ENCODE measurements around the gene APOLD1.
"Not testable (repeated sequence)": the region's sequence is repeated elsewhere in the genome, so short reads cannot be mapped to it uniquely, and the experiment has no call there.

Gene APOLD1

GRCh38 chr12:12786706-12787601, 1.5 kb downstream of the APOLD1 start:
- DNase-seq: peak; percentile 30

- DNase-seq: no peak
Measured at GRCh38 chr12:12788131-12788530, 2.7 kb downstream of the APOLD1 start.

- peak; percentile 65 for DNase-seq
Measured at GRCh38 chr12:12788675-12789368, 3.4 kb downstream of the APOLD1 start.

- no peak for DNase-seq
Measured at GRCh38 chr12:12790956-12791355, 5.5 kb downstream of the APOLD1 start.

- DNase-seq: no peak
Measured at GRCh38 chr12:12791756-12792369, 6.4 kb downstream of the APOLD1 start.

GRCh38 chr12:12792421-12792820, 7.0 kb downstream of the APOLD1 start:
- DNase-seq: no peak

- DNase-seq: no peak
Measured at GRCh38 chr12:12794686-12795085, 9.2 kb downstream of the APOLD1 start.

GRCh38 chr12:12796171-12796570, 10.7 kb downstream of the APOLD1 start:
- no peak for DNase-seq

GRCh38 chr12:12796928-12797793, 11.7 kb downstream of the APOLD1 start:
- DNase-seq: no peak

- no peak for DNase-seq
Measured at GRCh38 chr12:12797794-12798152, 12.3 kb downstream of the APOLD1 start.

- DNase-seq: no peak
Measured at GRCh38 chr12:12798480-12798879, 13.0 kb downstream of the APOLD1 start.

GRCh38 chr12:12799163-12799920, 13.9 kb downstream of the APOLD1 start:
- DNase-seq: no peak

- DNase-seq: no peak
Measured at GRCh38 chr12:12800406-12801180, 15.1 kb downstream of the APOLD1 start.

- not testable (repeated sequence) for DNase-seq
Measured at GRCh38 chr12:12801656-12802055, 16.2 kb downstream of the APOLD1 start.

GRCh38 chr12:12803186-12803585, 17.7 kb downstream of the APOLD1 start:
- no peak for DNase-seq

- no peak for DNase-seq
Measured at GRCh38 chr12:12804011-12804410, 18.6 kb downstream of the APOLD1 start.

- no peak for DNase-seq
Measured at GRCh38 chr12:12804432-12804886, 19.0 kb downstream of the APOLD1 start.

GRCh38 chr12:12806784-12807516, 21.5 kb downstream of the APOLD1 start:
- no peak for DNase-seq

GRCh38 chr12:12807517-12807903, 22.1 kb downstream of the APOLD1 start:
- not testable (repeated sequence) for DNase-seq

GRCh38 chr12:12807970-12808702, 22.7 kb downstream of the APOLD1 start:
- DNase-seq: peak; percentile 51
